T-helper 17 cell (primary cell): ENCODE measurements around the gene NGDN. TPM values are rescaled to one million over a fixed set of nuclear protein-coding genes. Genes with fewer than 3 reads are reported as not detected.
A peak's percentile ranks its signal among the peaks of the same experiment; 100 is the strongest.
"Not testable (repeated sequence)": the region's sequence is repeated elsewhere in the genome, so short reads cannot be mapped to it uniquely, and the experiment has no call there.

Experiments used
- ATAC-seq: fragments of 150-1000 bp; cut with Tn5 transposase; 2 replicates; pipeline ENCODE4 v1.10.0; 2021; ENCODE audit warnings: mild to moderate bottlenecking, moderate library complexity
- DNase-seq, 3 donors: peaks; one replicate each; pipeline versions ENCODE4 v3.0.0 to v3.0.0-alpha.2; 2020 to 2021
- H3K9me3 ChIP-seq: one replicate; pipeline ENCODE4 v1.7.0; 2013; ENCODE audit warnings: low read length, mild to moderate bottlenecking; ENCODE audit not compliant: control insufficient read depth, poor library complexity, severe bottlenecking
- H3K27ac Mint-ChIP-seq: one replicate; pipeline ENCODE4 v1.8.0; 2022; ENCODE audit warnings: mild to moderate bottlenecking, moderate library complexity, mixed read lengths
- H3K27me3 Mint-ChIP-seq: one replicate; pipeline ENCODE4 v1.8.0; 2022; ENCODE audit warnings: mixed read lengths
- H3K36me3 Mint-ChIP-seq: one replicate; pipeline ENCODE4 v1.8.0; 2022; ENCODE audit warnings: low read depth, mixed read lengths
- H3K4me1 Mint-ChIP-seq: one replicate; pipeline ENCODE4 v1.8.0; 2022; ENCODE audit warnings: mild to moderate bottlenecking, mixed read lengths
- H3K4me3 Mint-ChIP-seq: one replicate; pipeline ENCODE4 v1.8.0; 2022; ENCODE audit warnings: mild to moderate bottlenecking, moderate library complexity, mixed read lengths
- total RNA-seq, 4 donors: library from RNA in 2 of 4; stranded (reverse) in 2 of 4; gene quantifications; one replicate each; pipeline ENCODE4 v1.2.3 and lab custom pipeline; 2022 to 2026

Gene NGDN, protein sequence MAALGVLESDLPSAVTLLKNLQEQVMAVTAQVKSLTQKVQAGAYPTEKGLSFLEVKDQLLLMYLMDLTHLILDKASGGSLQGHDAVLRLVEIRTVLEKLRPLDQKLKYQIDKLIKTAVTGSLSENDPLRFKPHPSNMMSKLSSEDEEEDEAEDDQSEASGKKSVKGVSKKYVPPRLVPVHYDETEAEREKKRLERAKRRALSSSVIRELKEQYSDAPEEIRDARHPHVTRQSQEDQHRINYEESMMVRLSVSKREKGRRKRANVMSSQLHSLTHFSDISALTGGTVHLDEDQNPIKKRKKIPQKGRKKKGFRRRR
- total RNA-seq (100 to 1,000 TPM in 1 of 2 donors, 10 to 100 TPM in 1; 97.6 to 120 TPM), total RNA-seq (lab: John Stamatoyannopoulos, UW) (85.3 to 95.1 reads per million in 2 donors)

DNA sequence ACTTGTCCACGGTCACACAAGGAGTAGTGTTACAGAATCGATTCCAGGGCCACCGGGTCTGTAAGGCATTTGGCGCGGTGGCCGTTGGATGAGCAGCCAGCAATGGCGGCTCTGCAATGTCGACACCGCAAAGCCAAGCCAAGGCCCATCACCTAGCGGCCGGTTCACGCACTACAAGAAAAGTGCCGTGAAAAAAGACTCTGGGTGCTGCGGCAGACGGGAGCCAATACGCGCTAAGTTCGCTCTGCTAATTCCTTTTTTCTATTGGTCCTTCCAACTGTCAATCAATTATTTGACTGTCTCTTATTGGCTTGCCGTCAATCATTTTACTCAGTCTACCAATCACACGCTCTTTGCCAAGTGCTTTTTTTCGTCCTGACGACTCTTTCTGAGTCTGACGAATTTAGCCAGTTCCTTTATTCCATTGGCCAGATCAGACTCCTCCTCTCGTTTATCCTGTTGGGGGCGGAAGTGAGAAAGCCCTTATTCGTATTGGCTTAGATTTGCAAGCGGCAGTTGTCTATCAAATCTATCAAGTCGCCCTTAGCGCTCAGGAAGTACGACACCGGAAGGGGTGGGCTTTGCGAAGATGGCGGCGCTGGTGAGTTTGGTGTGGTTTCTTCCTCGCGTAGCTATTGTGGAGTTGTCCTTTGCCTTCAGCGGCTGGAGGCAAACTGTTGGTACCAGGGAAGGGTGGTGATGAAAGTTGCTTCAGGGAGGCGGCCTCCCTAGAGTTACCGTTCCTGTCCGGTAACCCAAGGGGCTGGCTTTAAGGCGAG lies at the start of gene NGDN:
NGDN (plus strand) TSS at position 577 of the 779 bp plus-strand sequence; CDS start at position 590, 13 bp downstream.
- H3K4me3 Mint-ChIP-seq, result no peak within 1 kb of the TSS
- H3K36me3 Mint-ChIP-seq, result peaks cover 5% of the 10 kb centered on the region
- ATAC-seq, result peak; percentile 92

DNA sequence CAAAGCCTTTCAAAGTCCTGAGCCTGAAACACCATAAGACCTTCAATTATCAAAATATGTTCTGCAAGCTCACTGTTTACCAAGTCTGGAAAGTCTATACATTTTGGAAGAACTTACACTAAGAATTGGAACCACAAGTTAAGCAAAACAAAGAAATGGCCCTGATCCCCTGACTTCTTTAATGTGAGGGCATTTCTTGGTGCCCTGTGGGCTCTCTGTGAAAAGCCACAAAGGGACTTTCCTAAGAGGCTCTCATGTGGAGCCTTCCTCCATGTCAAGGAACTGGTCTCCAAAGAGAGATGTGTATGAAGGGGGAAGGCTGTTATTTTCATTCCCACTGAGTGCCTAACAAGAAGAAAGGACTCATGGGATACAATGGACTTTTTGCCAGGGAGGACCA lies 47.9 kb upstream of the NGDN start:
- Mint-ChIP-seq H3K27ac (no peak overlapping the region), H3K27me3 (peaks cover 31% of the 10 kb centered on the region), H3K4me3 (no peak overlapping the region), H3K4me1 (peaks cover 2% of the 10 kb centered on the region), H3K36me3 (peaks cover 2% of the 10 kb centered on the region)
- ATAC-seq, result no peak
- H3K9me3 ChIP-seq, result no peaks in the 10 kb centered on the region
- no peak for DNase-seq

More for the DNA sequence above, at the start of gene NGDN:
- DNase-seq, result peak; percentile 70 to 87 (median 81)
- Mint-ChIP-seq H3K27ac (no peak within 1 kb of the TSS), H3K4me1 (peaks cover 6% of the 10 kb centered on the region), H3K27me3 (no peaks in the 10 kb centered on the region)
- H3K9me3 ChIP-seq, result no peaks in the 10 kb centered on the region

DNA sequence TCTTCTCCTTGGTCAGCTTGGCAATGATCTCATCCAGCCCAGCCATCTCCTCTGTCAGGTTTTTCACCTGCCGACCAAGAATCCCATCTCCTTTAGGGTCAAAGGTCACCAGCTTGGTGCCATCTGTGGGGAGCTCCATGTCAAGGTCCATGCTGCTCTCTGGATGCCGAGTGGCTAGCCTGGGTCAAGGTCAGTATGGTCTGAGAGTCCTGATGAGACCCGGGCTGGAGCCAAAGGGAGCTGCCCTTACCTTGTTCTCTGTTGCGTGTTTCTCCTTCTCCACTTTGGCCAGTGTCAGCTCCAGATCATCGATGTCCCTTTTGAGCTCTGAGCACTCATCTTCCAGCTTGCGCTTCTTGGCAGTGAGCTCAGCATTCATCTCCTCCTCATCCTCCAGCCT lies 45.8 kb upstream of the NGDN start:
- Mint-ChIP-seq H3K36me3 (peaks cover 2% of the 10 kb centered on the region), H3K4me1 (peaks cover 2% of the 10 kb centered on the region), H3K27ac (no peak overlapping the region), H3K4me3 (no peak overlapping the region), H3K27me3 (peaks cover 22% of the 10 kb centered on the region)
- no peaks in the 10 kb centered on the region for H3K9me3 ChIP-seq
- ATAC-seq (no peak), DNase-seq (no peak)

DNA sequence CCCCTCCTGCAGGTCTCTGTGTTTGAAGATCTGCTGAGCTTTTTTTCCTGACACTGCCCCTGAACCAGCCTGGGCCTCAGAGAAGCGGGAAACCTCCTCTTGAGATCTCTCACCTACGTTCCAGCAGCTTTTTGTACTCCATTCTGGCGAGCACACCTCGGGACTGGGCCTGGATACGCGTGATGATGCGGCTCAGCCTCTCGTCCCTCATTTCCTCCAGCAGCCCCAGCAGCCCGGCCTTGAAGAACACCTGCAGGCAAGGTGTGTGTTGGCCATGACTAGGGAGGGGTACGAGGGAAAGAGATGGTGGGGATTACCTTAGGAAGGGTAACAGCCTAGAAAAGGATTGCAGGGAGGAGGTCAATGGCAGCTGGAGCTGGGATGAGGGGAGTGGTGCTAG lies 44.3 kb upstream of the NGDN start:
- no peak overlapping the region for H3K27ac Mint-ChIP-seq
- H3K27me3 Mint-ChIP-seq, result peaks cover 13% of the 10 kb centered on the region
- ATAC-seq, result no peak
- H3K4me3 Mint-ChIP-seq, result no peak overlapping the region
- H3K36me3 Mint-ChIP-seq, result peaks cover 2% of the 10 kb centered on the region
- H3K9me3 ChIP-seq, result no peaks in the 10 kb centered on the region
- no peak for DNase-seq
- peaks cover 2% of the 10 kb centered on the region for H3K4me1 Mint-ChIP-seq

DNA sequence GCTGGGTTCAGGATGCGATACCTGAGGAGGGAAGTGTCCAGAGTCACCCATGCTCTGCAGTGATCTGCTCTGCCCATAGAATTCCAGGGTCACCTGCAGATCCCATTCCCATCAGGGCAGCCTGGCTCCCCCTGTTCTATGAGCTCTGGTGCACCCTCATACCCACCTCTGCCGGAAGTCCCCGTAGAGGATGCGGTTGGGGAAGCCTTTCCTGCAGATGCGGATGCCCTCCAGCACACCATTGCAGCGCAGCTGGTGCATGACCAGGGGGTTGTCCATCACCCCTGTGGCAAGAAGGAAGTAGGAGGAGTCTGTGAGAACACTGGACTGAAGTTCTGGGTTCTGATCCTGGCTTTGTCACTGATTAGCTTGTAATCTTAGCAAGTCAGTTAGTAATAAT lies 43.7 kb upstream of the NGDN start:
- H3K27ac Mint-ChIP-seq, result not testable (repeated sequence)

DNA sequence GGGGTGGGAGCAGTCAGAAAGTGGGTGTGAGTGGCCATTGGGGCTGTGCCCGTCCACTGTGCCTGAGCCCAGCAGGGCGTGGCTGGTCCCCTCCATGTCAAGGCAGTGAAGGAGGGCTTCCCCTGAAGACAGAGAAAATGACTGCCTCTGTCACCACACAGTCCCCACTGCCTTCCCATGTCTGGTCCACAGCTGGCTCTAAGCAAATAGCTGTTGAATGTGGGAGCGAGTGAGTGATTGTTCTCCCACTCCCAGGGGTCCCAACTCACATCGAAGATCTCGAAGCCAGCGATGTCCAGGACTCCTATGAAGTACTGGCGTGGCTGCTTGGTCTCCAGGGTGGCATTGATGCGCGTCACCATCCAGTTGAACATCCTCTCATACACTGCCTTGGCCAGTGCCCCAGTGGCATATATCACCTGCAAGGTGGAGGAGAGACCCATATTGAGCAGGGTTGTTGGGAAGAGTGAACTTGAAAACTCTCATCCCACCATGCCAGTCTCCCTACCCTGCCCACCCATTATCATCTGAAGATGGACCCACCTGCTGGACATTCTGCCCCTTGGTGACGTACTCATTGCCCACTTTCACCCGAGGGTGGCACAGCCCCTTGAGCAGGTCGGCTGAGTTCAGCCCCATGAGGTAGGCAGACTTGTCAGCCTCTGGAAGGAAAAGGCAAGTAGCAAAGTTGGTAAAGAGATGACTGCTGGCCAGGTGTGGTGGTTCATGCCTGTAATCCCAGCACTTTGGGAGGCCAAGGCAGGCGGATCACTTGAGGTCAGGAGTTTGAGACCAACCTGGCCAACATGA lies 40.6 kb upstream of the NGDN start:
- Mint-ChIP-seq H3K4me1 (peaks cover 11% of the 10 kb centered on the region), H3K4me3 (no peak overlapping the region), H3K36me3 (peaks cover under 1% of the 10 kb centered on the region), H3K27ac (no peak overlapping the region), H3K27me3 (peaks cover 35% of the 10 kb centered on the region)
- DNase-seq, result no peak
- H3K9me3 ChIP-seq, result no peaks in the 10 kb centered on the region
- ATAC-seq, result no peak

More for the DNA sequence above, 43.7 kb upstream of the NGDN start:
- H3K4me1 Mint-ChIP-seq, H3K9me3 ChIP-seq, H3K36me3 Mint-ChIP-seq, DNase-seq, ATAC-seq, H3K4me3 Mint-ChIP-seq: not testable (repeated sequence)
- H3K27me3 Mint-ChIP-seq, result peaks cover 16% of the 10 kb centered on the region

DNA sequence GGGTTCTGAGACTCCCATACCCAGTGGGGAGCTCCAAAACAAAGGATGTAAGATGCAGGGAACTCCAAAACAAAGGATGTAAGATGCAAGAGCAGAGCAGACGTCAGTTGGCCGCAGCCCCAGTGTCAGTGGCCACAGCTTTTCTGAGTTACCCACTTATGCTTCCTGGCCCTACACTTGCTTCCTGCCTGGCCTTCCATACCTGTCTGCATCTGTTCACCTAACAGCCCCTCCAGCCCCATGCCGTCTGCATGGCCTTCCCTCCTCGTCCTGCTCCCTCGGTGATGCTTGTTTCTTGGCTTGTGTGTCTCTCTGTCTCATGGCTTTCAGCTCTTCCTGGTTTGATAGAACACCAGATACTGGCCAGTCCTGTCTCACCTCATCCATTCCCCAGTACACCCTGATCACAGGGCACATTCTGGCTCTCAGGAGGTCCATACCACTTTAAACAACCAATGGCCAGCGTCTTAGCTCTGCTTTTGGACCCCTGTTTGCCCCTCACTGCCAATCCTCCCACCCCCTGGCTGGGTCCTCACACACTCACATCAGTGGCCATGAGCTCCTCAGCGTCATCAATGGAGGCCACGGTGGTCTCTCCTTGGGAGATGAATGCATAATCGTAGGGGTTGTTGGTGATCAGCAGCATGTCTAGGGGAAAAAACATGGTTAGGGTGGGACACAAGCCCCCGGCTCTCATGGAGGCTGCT lies 39.3 kb upstream of the NGDN start:
- Mint-ChIP-seq H3K4me3 (no peak overlapping the region), H3K27ac (no peak overlapping the region), H3K27me3 (peaks cover 38% of the 10 kb centered on the region), H3K4me1 (peaks cover 10% of the 10 kb centered on the region), H3K36me3 (no peaks in the 10 kb centered on the region)
- DNase-seq (peak in 1 of 3 donors; percentile 1), ATAC-seq (no peak)
- no peaks in the 10 kb centered on the region for H3K9me3 ChIP-seq

DNA sequence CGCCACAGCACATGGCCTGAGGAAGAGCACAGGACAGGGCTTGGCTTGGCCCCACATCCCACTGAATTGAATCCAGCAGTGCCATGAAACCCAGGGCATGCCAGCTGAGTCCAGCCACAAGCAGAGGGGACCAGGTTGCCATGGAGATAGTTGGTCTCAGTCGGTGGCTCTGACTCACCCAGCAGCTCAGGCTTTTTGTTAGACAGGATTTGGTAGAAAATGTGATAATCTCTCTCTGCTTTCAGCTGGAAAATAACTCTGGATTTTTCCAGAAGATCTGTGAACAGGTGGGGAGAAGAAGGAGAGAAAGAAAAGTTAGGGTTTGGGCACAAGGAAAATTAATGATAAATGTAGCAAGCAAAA lies 38.8 kb upstream of the NGDN start:
- Mint-ChIP-seq H3K27me3 (peaks cover 42% of the 10 kb centered on the region), H3K27ac (no peak overlapping the region), H3K36me3 (no peaks in the 10 kb centered on the region), H3K4me3 (no peak overlapping the region), H3K4me1 (peaks cover 10% of the 10 kb centered on the region)
- no peaks in the 10 kb centered on the region for H3K9me3 ChIP-seq
- ATAC-seq, result no peak
- DNase-seq, result no peak

DNA sequence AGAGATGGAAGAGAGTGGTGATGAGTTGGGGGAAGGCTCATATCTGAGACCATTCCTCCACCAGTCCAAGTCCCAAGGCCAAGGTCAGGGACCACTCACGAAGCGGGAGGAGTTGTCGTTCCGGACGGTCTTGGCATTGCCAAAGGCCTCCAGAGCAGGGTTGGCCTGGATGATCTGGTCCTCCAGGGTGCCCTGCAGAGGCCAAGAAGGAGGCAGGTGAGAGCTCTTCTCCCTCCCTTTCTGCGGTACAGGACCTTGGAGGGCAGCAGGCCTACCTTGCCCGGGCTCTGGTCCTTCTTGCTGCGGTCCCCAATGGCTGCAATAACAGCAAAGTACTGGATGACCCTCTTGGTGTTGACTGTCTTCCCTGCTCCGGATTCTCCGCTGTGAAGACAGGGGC lies 38.0 kb upstream of the NGDN start:
- H3K27me3 Mint-ChIP-seq, result peaks cover 42% of the 10 kb centered on the region
- H3K4me3 Mint-ChIP-seq, result no peak overlapping the region
- H3K36me3 Mint-ChIP-seq, result no peaks in the 10 kb centered on the region
- H3K9me3 ChIP-seq, result no peaks in the 10 kb centered on the region
- peaks cover 10% of the 10 kb centered on the region for H3K4me1 Mint-ChIP-seq
- ATAC-seq (no peak), DNase-seq (peak in 1 of 3 donors; percentile 1)
- no peak overlapping the region for H3K27ac Mint-ChIP-seq

DNA sequence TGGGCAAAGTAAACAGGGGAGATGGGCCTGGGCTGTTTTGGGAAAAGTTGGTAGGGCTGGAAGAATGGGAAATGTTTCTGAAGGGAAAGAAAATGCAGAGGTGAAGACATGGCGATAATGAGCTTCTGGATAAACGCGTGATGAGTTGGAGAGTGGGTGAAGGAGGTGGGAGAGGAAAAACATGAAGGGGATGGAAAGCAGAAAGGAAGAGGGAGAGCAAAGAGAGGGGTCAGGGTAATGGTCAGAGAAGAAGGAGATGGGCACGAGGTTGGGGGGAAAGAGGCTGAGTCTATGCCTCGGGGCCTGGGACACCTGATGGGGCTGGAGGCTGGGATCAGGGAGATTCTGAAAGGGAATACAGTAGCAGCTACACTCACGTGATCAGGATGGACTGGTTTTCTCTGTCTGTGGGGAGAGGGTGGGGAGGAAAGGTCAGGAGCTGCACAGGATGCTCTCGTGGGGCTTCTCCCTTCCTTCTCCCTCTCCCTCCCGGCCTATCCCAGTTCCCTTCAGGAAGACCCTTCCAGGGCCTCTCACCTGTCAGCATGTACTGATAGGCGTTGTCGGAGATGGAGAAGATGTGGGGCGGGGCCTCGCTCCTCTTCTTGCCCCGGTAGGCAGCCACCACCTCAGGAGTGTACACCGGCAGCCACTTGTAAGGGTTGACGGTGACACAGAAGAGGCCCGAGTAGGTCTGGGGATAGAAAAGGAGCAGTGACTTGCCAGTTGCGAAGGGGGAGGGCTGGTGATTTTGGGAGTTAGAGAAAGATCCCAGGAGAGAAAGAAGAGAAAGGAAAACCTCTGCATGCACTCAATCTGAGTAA lies 37.2 kb upstream of the NGDN start:
- no peak overlapping the region for H3K4me3 Mint-ChIP-seq
- H3K4me1 Mint-ChIP-seq, result peaks cover 10% of the 10 kb centered on the region
- no peak for ATAC-seq
- H3K36me3 Mint-ChIP-seq, result no peaks in the 10 kb centered on the region
- peak in 1 of 3 donors; percentile 2 for DNase-seq
- no peak overlapping the region for H3K27ac Mint-ChIP-seq
- H3K9me3 ChIP-seq, result no peaks in the 10 kb centered on the region
- H3K27me3 Mint-ChIP-seq, result peaks cover 42% of the 10 kb centered on the region

DNA sequence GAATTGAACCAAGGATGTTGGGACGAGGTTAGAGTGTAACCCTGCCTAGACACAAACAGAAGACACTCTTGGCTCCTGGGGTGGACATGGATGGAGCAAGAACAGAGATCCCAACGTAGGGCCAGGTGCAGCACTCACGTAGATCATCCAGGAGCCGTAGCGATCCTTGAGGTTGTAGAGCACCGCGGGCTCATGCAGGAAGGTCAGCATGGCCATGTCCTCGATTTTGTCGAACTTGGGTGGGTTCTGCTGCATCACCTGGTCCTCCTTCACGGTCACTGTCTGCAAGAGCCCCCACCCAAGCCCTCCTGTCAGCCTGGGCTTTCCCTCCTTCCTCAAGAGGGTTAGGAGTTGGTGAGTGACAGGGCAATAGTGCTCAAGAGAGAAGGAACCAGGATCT lies 36.6 kb upstream of the NGDN start:
- no peak overlapping the region for H3K4me3 Mint-ChIP-seq
- peaks cover 4% of the 10 kb centered on the region for H3K36me3 Mint-ChIP-seq
- ATAC-seq (no peak), DNase-seq (peak in 1 of 3 donors; percentile 2)
- no peak overlapping the region for H3K27ac Mint-ChIP-seq
- no peaks in the 10 kb centered on the region for H3K9me3 ChIP-seq
- H3K4me1 Mint-ChIP-seq, result peaks cover 12% of the 10 kb centered on the region
- H3K27me3 Mint-ChIP-seq, result peaks cover 42% of the 10 kb centered on the region

DNA sequence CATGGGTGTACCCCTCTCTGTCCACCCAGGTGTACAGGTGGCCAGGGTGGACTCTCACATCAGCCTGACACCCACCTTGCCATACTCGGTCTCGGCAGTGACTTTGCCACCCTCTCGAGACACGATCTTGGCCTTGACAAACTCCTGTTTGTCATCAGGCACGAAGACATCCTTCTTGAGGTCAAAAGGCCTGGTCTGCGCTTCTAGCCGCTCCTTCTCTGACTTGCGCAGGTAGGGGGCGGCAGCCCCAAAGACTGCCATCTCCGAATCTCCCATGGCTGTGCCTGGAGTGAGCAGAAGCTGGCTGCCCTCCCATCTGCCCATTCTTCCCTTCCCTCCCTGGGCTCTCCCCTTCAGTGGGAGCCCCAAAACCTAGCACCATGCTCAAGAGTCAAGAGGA lies 36.0 kb upstream of the NGDN start:
- Mint-ChIP-seq H3K27ac (no peak overlapping the region), H3K4me1 (peaks cover 13% of the 10 kb centered on the region), H3K27me3 (peaks cover 42% of the 10 kb centered on the region), H3K4me3 (no peak overlapping the region), H3K36me3 (peaks cover 5% of the 10 kb centered on the region)
- no peaks in the 10 kb centered on the region for H3K9me3 ChIP-seq
- ATAC-seq, result no peak
- DNase-seq, result no peak
